Pons (tissue), 1 donor: ENCODE measurements around the gene UNC45A.

Experiments
- DNase-seq: peaks from one replicate; pipeline ENCODE4 v3.0.0-alpha.2; 2016; ENCODE audit warnings: low spot score

The UNC45A gene

DNA sequence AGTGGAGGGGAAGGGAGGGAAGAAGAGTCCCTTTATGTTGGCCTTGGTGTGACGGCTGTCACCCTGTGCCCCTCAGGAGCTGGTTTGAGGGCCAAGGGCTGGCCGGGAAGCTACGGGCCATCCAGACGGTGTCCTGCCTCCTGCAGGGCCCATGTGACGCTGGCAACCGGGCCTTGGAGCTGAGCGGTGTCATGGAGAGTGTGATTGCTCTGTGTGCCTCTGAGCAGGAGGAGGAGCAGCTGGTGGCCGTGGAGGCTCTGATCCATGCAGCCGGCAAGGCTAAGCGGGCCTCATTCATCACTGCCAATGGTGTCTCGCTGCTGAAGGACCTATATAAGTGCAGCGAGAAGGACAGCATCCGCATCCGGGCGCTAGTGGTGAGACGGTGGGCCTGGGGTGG, 11.5 kb downstream of the UNC45A start:
- DNase-seq: no peak

DNA sequence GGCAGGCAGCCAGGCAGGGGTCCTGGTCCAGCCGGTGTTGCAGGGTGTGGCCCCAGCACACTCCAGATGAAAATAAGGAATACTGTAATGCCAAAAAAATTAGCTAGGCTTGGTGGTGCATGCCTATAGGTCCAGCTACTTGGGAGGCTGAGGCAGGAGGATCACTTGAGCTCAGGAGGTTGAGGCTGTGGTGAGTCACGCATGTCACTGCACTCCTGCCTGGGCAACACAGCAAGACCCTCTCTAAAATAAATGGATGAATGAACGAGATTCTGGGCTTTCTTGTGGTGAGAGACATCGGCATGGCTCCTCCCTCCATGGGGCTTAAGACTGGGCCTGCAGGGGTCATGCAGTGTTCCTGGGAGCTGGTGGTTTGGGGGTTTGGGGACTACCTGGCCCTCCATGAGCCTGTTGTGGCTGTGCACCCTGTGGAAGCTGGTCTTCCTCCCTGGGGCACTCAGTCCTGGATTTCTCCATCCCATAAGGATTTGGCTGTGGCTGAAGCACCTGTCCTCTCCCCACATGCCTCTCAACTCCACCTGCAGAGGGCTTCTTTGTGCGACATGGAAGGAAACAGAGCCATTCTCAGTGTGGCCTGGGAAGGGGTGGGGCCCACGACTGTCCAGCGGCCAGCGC, 12.0 kb downstream of the UNC45A start:
- no peak for DNase-seq

DNA sequence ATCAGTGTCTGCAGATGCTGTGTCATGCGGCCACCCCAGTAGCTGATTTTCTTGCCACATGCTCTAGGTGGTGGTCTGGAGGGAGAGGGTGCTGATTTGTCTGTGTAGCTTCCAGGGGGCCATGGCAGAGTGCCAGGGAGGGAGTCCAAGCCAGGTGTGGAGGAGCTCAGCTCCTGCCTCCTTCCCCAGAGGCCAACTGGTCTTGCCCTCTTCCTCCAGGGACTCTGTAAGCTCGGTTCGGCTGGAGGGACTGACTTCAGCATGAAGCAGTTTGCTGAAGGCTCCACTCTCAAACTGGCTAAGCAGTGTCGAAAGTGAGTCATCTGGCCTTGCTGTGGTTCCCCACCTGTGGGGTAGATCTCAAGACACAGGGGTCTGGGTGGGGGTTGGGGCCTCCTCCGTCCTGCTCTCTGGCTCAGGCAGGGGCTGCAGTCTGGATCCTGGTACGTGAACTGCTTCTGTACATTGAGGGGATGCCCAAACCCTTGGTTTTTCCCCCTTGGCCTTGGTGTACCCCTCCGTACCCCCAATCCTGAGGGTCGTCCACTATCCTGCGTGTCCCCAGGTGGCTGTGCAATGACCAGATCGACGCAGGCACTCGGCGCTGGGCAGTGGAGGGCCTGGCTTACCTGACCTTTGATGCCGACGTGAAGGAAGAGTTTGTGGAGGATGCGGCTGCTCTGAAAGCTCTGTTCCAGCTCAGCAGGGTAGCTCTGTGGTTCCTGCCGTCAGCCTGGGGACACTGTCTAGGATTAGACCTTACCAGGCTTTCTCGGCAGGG, 12.7 kb downstream of the UNC45A start:
- DNase-seq: no peak

DNA sequence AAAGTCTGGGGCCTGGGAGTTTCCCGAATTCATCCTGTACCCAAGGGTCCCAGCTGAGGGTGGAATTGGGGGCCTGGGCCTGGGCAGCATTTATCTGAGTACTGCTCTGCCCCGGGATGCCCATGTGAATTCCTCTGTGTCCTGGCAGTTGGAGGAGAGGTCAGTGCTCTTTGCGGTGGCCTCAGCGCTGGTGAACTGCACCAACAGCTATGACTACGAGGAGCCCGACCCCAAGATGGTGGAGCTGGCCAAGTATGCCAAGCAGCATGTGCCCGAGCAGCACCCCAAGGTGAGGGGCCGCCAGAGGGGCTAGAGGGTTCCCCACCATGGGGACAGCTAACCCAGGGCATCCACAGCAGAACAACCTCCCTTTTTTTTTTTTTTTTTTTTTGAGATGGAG, 13.4 kb downstream of the UNC45A start:
- DNase-seq: no peak

DNA sequence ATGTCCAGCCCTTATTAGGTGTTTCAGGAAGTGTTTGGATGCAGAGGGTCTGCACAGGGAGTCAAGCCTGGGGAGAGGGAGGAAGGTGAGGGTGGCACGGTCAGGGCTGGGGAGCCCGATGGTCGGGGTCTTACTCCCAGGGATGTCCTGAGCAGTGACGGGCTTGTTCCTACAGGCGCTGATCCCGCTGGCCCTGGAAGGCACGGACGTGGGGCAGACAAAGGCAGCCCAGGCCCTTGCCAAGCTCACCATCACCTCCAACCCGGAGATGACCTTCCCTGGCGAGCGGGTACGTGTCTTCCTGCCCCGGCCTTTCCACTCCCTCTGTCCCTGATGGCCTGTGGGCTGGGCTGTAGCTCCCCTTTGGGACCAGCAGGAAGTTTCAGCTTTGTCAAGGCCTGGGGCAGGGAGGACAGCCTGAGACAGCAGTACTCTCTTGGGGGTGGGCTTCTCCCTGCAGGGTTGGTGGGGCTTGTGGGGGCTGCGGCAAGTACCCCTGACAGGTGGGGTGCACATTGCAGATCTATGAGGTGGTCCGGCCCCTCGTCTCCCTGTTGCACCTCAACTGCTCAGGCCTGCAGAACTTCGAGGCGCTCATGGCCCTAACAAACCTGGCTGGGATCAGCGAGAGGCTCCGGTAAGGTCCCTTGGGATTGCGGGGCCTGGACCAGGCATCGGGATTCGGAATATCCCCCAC, 15.0 kb downstream of the UNC45A start:
- DNase-seq: no peak

DNA sequence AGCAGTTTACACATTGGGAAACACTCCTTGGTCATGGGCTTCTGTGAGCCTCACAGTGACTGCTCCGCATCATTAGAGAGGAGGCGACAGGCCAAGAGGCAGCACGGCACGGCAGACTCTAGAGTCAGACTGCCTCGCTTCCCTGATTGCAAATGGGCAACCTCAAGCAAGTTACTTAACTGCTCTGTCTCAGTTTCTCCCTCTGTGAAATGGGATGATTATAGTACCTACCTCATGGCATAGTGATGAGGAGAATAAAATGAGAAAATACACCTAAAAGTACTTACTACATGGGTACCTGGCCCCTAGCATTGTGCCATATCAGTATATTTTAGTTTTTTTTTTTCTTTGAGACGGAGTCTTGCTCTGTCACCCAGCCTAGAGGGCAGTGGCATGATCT, 15.6 kb downstream of the UNC45A start:
- DNase-seq: no peak

DNA sequence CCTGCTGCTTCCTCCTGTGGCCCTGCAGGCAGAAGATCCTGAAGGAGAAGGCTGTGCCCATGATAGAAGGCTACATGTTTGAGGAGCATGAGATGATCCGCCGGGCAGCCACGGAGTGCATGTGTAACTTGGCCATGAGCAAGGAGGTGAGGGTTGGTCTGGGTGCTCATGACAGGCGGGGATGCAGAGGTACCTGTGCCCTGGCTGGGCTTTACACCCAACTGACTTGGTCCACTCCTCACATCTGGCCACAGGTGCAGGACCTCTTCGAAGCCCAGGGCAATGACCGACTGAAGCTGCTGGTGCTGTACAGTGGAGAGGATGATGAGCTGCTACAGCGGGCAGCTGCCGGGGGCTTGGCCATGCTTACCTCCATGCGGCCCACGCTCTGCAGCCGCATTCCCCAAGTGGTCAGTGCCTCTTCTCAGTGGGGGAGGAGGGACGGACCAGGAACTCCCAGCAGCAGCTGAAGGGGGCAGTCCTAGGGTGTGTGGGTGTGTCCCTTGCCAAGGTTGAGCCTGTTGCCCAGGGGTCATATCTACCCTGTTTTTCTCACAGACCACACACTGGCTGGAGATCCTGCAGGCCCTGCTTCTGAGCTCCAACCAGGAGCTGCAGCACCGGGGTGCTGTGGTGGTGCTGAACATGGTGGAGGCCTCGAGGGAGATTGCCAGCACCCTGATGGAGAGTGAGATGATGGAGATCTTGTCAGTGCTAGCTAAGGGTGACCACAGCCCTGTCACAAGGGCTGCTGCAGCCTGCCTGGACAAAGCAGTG, 18.0 kb downstream of the UNC45A start:
- no peak for DNase-seq

DNA sequence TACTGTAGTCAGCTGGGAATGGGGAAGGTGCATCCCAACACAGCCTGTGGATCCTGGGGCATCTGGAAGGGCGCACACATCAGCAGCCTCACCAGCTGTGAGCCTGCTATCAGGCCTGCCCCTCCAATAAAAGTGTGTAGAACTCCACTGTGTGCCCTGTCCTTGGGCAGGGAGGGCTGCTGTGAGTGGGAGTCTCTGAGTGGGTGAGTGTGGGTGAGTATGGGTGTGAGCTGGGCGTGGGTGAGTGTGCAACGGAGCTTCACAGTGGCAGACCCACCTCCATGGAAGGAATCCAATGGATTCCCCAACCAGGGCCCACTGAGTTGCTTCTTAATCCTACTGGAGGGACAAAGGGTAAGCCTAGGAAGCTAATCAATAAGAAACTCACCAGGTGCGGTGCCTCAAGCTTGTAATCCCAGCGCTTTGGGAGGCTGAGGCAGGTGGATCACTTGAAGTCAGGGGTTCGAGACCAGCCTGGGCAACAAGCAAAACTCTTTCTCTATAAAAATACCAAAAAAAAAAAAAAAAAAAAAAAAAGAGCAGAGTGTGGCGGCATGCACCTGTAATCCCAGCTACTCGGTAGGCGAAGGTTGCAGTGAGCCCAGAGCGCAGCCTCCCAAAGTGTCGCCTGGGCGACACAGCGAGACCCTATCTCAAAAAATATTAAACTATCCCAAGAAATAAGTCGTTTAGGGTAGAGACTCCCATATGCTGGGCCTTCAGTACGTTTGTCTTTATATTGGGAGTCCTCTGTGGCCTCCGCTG, 19.0 kb downstream of the UNC45A start:
- DNase-seq: no peak

DNA sequence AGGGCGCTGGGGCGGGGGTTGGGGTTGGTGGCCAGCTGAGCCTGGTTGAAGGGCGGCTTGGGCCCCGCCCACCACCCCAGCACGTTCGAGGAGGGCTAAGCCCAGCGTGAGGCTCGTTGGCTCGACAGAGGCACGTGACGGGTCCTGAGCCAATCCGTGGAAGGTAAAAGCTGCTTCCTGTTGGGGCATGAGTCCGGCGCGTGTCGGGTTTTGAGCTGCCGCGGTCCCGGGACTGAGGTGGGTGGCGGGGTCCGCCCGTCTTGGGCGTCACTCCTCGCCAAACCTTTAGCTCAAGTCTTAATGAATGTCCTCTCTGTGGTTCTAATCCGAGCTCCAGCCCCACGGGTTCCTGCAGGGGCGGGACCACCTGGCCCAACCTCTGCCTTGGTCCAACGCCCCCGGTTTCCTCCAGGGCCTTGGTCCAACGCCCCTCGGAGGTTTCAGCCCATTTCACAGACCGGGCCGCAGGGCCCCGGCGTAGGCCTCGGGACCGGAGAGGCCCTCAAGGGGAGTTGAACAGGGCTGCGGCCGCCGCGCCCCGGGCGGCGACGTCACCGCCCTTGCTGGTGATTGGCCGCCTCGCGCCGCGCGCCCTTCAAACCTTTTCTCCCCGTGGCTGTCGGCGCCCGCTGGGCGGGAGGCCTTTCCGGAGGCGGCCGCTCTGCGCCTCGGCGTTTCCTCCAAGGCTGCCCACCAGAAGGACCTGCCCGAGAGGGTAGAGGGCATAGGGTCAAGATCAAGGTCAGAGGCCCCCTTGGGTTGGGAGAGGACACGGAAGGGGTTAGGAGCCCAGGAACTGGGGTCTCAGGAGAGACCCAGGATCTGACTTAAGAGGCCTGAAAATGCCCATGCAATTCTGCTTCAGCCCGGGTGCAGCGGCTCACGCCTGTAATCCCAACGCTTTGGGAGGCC, 19.9 kb downstream of the UNC45A start, which contains the start of gene RCCD1:
RCCD1 (plus strand) TSS at position 173 of the 912 bp plus-strand sequence. CDS start 1,851 bp downstream, outside the sequence.
- peak; percentile 94 for DNase-seq

DNA sequence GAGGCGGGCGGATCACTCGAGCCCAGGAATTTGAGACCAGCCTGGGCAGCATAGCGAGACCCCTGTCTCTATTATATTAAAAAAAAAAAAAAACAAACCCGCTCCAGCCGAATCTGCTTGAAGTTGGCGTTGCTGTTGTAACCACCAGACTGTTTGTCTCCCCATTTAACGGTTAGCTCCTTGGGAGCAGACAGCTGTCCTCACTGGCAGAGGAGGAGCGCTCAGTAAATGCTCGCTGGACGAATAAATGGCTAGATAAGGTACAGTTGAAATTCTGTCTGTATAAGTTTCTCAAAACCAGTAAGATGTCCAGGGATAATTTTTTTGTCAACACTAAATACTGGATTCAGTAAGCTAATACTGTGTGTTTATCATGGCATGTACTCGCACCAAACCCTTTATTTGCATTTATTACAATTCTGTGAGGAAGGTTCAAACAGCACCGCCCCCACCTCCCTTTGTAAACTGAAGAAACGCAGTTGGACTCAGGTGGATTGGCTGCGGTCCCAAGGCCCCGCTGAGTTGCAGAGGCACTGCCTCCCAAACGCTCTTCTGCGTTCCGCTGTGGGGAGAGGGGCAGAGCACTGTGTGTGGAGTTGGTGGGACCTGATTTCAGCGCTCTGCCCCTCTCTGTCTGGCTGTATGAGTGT, 20.7 kb downstream of the UNC45A start:
- no peak for DNase-seq

DNA sequence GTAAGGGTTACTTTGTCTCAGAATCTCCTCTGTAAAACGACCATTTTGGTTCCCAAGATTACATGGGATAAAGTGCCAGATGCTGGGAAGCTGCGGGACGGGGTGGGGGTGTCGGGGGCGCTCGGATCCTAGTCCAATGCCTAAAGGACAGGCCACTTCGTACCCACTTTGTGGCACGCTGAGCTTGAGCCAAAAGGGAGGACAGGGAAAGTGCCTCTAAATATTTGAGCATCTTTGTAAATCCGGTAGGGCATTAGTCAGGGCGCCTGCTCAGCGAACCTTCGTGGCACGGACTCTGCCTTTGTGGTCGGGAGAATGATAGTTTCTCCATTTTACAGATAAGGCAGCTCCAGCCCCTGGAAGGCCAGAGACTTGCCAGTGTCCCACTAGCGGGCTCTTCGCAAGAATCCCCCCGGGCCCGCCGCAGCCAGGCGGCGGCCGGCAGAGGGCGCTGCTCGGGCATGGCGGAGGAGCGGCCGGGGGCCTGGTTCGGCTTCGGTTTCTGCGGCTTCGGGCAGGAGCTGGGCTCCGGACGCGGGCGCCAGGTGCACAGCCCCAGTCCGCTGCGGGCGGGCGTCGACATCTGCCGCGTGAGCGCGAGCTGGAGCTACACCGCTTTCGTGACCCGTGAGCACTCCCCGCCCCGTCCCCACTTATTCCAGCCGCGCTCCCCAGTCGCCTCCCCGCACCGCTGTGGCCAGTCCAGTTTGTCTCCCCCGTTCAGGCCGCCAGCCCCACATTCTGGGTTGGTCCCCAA, 21.4 kb downstream of the UNC45A start:
- DNase-seq: no peak

DNA sequence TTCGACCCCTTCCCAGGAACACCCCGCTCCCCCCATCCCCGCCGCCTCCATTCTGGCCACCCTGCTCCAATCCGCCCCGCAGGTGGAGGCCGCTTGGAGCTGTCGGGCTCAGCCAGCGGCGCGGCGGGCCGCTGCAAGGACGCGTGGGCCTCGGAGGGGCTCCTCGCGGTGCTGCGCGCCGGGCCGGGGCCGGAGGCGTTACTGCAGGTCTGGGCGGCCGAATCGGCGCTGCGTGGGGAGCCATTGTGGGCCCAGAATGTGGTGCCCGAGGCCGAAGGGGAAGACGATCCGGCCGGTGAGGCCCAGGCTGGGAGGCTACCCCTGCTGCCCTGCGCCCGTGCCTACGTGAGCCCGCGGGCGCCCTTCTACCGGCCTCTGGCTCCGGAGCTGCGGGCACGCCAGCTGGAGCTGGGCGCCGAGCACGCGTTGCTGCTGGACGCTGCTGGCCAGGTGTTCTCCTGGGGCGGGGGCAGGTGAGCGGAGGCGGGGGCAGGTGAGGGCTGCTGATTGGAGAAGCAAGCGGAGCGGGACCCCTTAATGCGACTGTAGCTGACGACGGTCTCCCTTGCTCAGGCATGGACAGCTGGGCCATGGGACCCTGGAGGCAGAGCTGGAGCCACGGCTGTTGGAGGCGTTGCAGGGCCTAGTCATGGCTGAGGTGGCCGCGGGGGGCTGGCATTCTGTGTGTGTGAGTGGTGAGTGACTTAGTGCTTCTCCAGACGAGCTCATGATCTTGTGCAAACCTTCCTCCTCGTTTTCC, 22.1 kb downstream of the UNC45A start:
- DNase-seq: no peak

DNA sequence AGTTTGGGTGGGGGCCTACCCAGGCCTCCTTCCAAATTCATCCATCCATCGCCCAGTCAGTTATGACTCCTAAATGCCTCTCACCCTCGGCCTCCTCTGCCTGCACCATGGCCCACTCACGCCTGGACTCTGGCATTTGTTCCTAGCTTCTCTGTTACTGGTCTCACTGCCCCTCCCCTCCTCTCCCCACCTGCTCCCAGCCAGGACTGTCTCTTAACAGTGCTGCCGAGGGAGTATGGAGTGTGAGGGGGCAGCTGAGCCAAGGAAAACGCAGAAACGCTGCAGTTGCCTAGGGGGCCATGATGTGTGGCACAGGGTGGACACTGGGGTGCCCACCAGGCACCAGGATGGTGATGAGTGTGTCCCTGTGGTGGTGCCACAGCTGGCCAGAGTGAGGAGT, 22.7 kb downstream of the UNC45A start:
- DNase-seq: no peak

DNA sequence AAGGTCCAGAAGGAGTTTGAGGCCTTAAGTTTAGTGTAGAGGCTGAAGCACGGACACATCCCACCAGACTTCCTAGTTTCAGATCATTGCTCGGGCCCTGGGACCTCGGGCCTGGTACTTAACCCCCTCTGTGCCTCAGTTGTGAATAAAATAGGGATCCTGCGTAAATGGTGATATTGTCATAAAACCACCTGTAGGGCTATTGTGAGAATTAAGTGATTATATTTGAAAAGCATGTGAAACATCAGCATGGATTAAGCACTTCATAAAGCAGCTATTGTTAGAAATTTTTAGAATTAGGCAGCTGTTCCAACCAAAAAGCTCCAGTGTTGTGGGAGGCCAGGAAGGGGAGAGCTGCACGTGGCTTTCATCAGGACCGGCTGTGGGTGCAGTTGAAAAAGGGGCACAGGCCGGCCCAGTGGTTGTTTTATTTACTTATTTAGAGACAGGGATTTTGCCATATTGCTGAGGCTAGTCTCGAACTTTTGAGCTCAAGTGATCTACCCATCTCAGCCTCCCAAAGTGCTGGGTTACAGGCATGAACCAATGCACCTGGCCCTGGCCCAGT, 24.0 kb downstream of the UNC45A start:
- no peak for DNase-seq

DNA sequence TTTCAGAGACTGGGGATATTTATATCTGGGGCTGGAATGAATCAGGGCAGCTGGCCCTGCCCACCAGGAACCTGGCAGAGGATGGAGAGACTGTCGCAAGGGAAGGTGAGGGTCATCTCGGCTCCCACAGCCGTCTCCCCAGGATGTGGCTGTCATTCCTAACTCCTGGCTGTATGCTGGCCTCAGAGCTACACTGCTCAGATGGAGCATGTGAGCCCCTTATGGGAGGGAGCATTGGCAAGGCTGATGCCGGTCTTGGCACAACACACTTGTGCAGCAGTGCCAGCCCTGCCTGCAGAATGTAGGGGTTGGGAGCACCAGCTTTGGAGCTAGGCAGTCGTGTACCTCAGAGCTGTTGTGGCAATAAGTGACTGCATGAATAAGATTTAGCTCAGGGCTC, 24.8 kb downstream of the UNC45A start:
- peak; percentile 64 for DNase-seq

DNA sequence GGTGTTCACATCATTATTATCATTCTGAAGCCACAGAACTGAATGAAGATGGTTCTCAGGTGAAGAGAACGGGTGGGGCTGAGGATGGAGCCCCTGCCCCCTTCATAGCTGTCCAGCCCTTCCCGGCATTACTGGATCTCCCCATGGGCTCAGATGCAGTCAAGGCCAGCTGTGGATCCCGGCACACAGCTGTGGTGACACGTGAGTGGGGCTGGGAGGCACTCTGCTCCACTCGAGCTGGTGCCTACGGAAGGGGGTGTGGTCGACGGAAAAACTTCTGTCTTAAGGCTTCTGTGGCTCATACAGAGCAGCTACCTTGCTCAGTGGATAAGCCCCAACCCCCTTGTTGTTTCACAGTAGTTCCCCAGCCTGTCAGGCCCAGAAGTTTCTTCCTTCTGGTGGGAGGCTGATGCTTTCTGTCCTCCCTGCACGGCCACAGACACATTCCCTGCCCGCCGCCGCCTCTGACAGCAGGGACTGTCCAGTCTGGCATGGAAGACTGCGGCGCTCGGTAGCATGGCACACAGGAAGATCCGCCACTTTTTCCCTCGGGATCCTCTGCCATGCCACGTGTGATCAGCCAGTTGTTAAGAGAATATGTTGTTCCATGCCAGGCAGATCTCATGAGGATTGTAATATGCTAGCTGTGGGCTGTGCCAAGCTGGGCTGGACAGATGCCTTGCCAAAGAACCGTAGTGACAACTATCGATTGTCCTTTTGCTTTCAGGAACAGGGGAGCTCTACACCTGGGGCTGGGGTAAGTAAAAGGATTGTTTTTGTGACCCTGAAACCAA, 25.4 kb downstream of the UNC45A start:
- no peak for DNase-seq

DNA sequence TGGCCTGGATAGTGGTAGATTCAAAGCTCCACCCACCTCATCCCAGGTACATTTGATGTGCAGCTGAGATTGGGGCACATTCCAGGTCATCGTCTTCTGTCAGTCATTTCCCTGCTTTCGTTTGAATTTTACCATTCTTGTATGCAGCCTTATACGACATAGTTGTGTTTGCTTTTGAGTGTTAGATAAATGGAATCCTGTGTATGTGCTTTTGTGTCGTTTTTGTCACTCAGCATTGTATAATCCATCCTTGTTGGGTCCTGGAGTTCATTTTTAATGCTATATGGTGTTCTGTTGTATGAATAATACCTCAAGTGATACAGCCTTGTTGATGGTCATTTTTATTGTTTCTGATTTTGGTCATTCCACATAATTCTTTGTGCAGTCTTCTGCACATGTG, 26.9 kb downstream of the UNC45A start:
- DNase-seq: no peak
